HG02840 (cell line): ENCODE data around the gene AKAP8.
A peak's percentile ranks its signal among the peaks of the same experiment; 100 is the strongest.
"Not testable (repeated sequence)": the region's sequence is repeated elsewhere in the genome, so short reads cannot be mapped to it uniquely, and the experiment has no call there.

Source experiments
- ATAC-seq: cut with Tn5 transposase; IDR thresholded peaks from one replicate; pipeline ENCODE4 v1.9.1; 2021; ENCODE audit warnings: mild to moderate bottlenecking, moderate library complexity, moderate number of reproducible peaks; ENCODE audit not compliant: unreplicated experiment, low FRiP score

AKAP8 gene

DNA sequence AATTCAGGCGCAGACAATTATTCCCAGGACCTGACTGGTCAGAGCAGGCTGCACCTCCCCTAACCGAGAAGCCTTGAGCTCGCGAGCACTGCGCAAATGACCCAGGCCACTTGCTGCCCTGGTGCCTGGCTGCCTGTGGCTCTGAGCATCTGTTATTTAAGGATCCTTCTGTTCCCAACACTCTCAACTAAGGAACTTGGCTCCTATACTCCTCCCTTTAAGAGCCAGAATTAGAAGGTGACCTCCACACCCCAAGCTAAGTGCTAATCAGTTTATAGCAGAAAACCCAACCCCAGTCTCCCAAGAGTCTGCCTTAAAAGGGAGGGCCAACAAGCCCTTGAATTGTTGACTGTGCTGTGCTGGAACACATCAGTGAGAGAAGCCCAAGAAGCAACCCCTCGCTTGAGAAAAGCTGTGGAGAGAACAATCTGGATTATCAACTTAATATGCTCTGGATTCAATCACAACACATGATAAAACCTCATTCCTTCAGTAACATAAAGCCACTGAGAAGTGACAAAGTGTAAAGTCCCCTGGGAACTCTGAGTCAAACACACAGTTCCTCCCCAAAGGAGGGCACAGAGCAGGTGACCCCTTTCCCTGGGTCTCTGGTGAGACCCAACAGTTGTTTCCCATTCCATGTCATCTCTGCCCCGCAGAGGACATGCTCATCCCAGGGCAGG is 24.7 kb upstream of the AKAP8 start:
- ATAC-seq = no peak

GRCh38 chr19:15403151-15403531 is 23.6 kb upstream of the AKAP8 start:
- ATAC-seq = no peak

DNA sequence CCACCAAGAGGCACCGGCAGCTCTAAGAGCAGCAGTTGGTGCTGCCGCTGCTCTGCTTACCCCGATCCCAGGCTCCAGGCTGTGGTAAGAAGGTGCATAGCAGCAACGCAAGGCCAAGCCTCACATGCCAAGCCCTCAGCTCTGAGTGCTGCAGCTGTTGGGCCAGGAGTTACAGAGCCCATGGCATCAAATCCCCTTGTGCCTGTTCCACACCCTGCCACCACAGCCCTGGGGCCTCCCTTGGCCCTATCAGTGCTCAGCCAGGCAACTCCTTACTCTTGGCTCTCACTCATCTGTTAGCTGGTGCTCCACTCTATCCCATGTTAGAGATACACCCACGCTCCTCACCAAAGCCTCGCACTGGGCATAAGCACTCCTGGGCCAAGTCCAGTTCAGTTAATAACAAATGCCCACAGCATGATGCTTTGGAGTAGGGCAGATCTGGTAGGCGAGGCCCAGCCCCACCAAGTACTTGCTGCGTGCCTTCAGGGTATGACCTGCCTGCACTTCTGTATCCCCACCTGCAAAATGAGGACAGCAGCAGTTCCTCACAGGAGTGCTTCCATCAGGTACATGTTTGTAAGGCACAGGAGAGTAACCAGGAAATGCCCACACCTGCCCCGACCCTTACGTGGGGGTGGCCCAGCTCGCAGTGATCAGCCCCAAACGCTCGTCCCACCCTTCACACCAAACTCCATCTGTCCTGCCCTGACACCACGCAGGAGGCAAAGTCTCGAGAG is 23.0 kb upstream of the AKAP8 start:
- no peak for ATAC-seq

- no peak for ATAC-seq
Measured at GRCh38 chr19:15401397-15401710, 21.8 kb upstream of the AKAP8 start.

- ATAC-seq = no peak
Measured at GRCh38 chr19:15400521-15401396, 21.2 kb upstream of the AKAP8 start.

DNA sequence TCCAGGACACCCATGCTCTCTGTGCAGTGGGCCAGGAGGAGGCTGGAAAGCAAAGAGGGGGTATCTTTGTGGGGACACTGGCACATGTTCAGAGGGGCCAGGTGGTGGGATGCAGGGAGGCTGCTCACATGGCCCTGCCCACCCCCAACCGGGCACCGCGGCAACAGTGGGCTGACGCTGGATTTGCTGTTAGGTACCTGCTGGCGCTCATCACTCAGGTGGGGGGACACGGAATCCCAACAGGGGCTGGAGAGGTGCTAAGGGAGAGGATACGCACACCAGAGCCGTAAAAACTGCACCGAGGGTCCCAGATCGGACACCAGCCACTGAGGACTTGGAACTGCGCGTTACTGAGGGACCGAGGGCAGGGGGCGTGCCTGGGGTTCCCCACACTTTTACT is 20.0 kb upstream of the AKAP8 start:
- no peak for ATAC-seq

GRCh38 chr19:15399234-15399515 is 19.6 kb upstream of the AKAP8 start:
- ATAC-seq = no peak

GRCh38 chr19:15398501-15399233 is 19.1 kb upstream of the AKAP8 start:
- no peak for ATAC-seq

GRCh38 chr19:15397782-15398181 is 18.2 kb upstream of the AKAP8 start:
- ATAC-seq = no peak

- no peak for ATAC-seq
Measured at GRCh38 chr19:15397236-15397635, 17.6 kb upstream of the AKAP8 start.

- ATAC-seq = no peak
Measured at GRCh38 chr19:15396436-15396835, 16.8 kb upstream of the AKAP8 start.

DNA sequence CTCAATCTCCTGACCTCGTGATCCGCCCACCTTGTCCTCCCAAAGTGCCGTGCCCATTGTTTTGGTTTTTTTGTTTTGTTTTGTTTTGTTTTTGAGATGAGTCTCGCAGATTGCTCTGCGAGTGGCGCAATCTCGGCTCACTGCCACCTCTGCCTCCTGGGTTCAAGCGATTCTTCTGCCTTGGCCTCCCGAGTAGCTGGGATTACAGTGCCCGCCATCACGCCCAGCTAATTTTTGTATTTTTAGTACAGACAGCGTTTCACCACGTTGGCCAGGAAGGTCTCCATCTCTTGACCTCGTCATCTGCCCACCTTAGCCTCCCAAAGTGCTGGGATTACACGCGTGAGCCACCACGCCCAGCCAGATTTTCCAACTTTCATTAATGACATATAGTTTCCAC is 15.7 kb upstream of the AKAP8 start:
- ATAC-seq = not testable (repeated sequence)

DNA sequence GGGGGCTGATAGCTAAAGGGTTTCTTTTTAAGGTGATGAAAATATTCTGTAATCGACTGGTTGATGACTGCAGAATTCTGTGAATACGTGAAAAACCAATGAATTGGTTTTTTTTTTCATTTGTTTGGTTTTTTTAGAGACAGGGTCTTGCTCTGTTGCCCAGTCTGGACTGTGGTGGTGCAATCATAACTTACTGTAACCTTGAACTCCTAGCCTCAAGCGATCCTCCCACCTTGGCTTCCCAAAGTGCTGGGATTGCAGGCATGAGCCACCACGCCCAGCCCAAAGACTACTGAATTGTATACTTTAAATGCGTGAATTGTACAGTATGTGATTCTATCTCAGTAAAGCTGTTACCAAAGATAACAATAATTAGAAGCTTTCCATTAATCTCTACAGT is 14.8 kb upstream of the AKAP8 start:
- ATAC-seq = no peak

DNA sequence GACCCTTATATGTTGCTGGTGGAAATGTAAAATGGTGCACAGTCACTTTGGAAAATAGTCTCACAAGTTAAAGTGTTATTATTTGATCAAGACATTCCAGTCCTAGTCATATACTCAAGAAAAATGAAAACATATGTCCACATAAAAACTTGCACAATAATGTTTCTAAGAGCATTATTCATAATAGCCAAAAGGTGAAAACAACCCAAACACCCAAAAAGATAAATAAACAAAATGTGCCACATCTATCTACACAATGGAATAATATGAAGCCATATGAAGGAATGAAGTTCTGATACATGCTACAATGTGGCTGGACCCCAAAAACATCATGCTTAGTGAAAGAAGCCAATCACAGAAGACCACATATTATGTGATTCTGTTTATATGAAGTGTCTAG is 14.4 kb upstream of the AKAP8 start:
- no peak for ATAC-seq

DNA sequence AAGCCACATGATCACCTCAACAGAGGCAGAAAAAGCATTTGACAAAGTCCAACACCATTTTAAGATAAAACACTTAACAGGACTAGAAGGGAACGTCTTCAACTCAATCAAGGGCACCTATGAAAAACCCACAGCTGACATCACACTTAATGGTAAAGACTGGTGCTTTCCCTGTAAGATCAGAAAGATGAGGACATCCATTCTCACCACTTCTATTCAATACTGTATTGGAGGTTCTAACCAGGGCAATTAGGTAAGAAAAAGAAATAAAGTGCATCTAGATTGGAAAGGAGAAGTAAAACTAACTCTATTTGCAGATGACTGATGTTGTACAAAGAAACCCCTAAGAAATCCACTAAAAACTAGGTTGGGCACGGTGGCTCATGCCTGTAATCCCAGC is 11.2 kb upstream of the AKAP8 start:
- no peak for ATAC-seq

DNA sequence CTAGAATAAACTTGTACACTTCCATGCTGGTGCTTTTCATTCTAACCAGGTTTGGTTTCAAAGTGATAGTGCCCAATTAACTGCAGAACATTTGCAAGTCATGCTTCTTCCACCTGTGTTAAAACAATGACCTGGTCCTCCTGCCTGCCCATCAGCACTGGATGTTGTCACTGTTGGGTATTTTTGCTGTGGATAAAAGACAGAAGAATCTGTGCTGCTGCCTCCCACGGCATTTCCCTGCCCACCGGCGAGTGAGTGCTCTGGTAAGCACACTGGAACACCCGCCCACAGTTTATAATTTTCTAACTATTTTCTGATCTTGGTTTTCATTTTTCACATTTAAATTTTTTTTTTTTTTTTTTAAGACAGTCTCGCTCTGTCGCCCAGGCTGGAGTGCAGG is 2.3 kb upstream of the AKAP8 start:
- ATAC-seq = no peak

DNA sequence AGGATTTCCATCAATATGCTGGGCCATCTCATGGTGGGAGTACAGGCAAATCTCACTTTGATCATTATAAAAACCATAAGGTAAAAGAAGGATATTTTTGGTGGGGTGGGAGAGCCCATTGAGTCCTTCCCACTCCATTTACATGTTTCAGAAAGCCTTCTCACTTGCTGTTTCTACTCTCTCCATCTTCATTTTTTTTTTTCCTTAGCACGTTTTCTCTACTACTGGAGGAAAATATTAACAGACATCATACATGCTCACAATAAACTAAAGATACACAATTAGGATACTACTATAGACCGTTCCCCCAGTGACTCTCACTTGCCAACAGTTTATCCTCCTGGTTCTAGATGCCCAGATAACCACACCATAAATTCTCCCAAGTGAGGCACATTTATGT is 1.8 kb upstream of the AKAP8 start:
- ATAC-seq = no peak

DNA sequence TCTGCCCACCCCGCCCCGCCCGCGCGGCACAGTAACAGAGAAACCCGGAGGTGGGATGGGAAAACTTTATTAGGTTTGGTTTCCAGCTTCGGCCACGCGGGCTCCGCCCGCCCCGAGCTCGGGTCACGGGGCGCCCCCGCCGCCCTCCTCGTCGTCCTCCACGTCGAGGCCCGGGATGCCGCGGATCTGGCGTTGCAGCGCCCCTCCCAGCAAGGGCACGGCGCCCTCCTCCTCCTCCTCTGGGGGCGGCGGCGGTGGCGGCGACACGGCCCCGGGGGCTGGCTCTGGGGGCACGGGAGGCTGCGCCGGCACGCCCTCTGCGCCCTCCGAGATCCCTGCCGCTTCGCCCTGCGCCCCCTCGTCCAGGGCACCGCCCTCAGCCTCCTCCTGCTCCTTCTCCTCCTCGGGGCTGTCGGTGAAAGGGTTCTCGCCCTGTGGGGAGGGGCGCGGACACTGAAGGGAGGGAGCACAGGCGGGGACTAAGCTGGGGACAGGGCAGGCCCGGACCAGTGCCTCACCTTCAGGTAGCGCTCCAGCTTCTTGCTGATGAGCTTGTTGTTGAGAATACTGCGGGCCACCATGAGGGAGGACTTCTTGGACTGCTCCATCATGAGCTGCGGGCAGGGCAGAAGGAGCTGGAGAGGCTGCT is 536 bp upstream of the AKAP8 start:
- peak; percentile 25 for ATAC-seq

DNA sequence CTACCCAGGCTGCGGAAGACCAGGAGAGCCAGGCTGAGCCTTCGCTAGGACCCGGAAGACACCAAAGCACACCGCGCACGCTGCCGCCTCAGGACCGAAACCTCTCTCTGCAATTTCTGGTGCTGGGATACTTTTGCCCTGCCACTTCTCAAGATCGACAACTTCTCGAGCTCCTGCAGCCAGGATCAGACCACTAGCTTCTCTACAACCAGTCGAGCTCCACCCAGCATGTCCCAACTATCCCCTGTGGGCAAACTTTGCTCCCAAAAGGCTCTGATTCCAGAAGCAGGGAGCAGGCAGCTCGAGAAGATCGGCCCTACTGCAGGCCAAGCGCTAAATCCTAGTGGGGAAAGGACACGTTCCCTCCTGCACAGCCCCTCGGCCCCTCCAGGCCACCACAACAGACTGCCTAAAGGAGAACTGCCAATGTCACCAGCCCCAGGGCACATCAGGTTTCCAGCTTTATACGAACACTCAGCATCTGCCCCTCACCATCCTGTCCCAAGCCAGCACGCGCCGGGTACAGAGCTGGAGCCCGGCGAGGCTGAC is 979 bp downstream of the AKAP8 start:
- ATAC-seq = no peak

DNA sequence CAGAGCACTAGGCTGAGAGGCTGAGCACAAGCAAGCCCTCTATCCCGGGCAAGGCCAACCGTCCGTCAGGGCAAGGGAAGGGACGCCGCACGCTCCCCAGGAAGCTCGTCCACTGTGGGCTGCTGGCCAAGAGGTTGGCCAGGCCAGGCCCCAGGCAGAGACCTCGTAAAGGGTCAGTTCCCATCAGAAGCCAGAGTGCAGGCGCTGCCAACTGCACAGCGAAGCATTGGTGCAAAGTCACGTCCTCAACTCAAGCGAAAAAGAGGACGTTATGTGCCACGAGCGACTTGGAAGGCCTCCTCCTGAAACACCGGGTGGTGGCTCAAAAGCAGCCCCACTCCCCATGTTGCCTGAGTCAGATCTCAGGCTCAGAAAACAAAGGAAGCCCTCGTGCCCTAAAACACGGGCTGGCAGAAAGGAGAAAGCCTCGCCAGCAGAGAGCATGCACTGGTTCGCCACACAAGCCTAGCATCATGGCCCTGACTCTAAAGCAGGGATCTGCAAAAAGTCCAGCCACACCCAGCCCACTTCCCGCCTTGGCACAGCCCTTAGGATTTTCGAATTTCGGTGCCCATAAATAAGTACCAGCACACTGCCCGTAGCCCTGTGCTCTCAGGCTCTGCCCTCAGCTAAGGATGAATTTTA is 4.7 kb downstream of the AKAP8 start:
- ATAC-seq = no peak
